ENCODE results near the gene ALOX12B.
A peak's percentile ranks its signal among the peaks of the same experiment; 100 is the strongest.
"Not testable (repeated sequence)": the region's sequence is repeated elsewhere in the genome, so short reads cannot be mapped to it uniquely, and the experiment has no call there.

ALOX12B gene

DNA sequence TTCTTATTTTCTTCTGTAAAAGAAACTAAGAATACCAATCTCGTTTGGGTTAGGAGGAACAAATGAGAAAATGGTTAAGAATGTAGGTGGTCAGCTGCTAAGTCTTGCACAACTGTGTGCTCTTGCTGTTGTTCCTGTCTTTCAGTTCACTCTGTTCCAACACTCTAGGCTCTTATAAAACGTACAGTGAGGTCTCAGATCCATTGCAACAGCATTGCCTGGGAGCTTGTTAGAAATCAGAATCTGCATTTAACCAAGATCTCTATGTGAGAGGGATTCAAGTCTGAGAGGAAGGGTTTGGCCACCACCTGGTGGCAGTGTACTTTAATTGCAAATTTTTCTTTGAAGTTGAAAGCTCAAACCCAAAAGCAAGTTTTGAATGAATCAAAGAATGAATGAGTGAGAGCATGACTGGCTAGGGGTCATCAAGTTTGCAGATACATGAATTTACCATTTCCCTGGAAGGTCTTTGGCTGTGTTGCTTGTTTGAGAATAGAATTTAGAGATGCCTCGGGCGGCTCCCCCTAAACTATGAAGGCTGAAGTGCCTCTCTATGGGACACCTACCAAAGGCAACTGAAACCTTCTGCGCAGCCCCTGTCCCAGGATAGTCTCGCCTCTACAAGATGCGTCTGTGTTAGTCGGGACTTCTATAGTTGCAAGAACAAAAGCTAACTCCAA, 46.1 kb downstream of the ALOX12B start:
- DNase-seq: peak; percentile 15

GRCh38 chr17:8039611-8040168, 47.8 kb downstream of the ALOX12B start:
- no peak for DNase-seq

DNA sequence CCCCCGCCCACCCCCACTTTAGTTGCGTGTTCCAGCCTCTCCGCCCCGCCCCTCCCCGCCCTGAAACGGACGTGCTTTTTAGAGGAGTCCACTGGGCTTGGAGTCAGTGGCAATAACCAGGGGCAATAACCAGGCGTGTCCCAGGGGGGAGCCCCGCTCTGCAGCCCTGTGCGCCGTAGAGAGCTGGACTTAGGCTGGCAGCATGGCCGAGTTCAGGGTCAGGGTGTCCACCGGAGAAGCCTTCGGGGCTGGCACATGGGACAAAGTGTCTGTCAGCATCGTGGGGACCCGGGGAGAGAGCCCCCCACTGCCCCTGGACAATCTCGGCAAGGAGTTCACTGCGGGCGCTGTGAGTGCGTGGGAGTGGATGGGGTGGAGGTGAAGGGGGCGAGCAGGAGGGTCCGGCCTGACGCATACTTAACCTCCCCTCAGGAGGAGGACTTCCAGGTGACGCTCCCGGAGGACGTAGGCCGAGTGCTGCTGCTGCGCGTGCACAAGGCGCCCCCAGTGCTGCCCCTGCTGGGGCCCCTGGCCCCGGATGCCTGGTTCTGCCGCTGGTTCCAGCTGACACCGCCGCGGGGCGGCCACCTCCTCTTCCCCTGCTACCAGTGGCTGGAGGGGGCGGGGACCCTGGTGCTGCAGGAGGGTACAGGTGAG, 48.4 kb downstream of the ALOX12B start, which contains the start of gene ALOX15B:
TSS of gene ALOX15B (plus strand) at position 106 of the 657 bp plus-strand sequence. CDS start at position 203, 97 bp downstream.
- DNase-seq: no peak

DNA sequence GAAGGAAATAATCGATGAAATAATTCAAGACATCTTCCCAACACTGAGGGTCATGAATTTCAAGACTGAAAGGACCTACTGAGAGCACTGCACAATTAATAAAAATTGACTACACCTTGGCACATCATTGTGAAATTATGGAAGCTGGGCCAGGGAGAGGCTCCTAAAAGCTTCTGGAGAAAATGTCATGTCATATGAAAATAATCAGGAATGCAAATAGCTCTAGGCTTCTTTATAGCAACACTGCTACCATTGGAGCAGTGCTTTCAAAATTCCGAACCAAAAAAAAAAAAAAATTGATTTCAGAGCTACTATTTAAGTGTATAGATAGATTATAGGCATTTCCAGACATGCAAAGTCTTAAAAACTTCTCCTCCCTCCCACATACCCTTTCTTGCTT, 55.1 kb downstream of the ALOX12B start:
- DNase-seq: no peak

- DNase-seq: no peak
These were observed 55.6 kb downstream of the ALOX12B start for GRCh38 chr17:8031950-8032349.

GRCh38 chr17:8031261-8031661, 56.3 kb downstream of the ALOX12B start:
- DNase-seq: no peak

- no peak for DNase-seq
These were observed 58.4 kb downstream of the ALOX12B start for GRCh38 chr17:8029121-8029520.

DNA sequence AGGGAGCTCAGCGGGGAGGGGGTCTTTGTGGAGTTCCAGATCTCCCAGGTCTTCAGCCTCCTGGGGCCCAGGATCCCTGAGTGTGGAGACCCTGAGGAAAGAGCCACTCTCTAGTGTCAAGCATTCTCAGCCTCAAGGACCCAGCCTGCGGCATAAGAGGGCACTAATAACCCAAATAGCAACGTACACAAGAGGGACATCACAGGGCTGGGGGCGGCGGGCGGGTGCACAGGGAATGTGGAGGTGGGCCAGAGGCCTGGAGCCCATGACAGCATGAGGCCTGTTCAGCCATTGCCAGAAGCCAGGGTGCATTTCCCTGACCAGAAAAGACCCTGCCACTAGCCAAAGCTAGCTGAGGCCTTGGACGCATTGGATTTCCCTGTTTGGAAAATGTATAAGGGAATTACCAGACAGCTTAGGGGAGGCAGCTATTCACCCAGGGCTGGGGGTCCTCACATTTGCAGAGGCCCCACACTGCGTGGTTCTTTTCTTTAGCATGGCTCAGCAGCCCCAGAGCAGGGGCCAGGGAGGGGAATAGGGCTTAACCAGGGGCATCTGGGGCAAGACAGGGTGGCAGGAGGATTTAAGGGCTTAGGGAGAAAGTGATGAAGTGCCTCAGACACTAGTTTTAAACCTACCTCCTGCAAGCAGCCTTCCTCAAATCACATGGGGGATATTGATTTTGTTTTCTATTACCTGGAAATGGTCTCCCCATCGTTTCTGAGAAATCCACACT, 62.2 kb downstream of the ALOX12B start:
- DNase-seq: no peak

DNA sequence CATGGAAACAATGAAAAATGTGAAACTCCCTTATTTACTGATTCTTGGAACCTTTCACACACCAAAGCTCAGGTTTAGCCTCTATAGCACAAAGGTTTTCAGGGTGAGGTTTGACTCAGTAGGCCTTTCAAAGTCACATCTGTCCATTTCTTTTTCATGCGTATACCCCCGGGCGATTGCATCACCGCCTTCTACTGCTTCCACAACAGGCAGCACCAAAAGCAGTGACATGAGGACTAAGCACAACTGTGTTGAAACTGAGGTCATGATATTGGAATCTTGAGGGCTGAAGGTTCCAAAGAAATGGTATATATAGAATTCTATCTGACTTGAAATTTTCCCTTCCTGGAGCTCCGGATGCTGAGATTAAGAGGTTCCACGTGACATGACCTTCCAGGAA, 63.4 kb downstream of the ALOX12B start:
- DNase-seq: not testable (repeated sequence)

All from NCI-H1092 treated with DMSO at 0.1 percent for 48 hours (cell line).